BLaER1 treated with 17β-estradiol and CSF1 and Interleukin-3, amounts not matched to agents 10 nM and 100 nM (cell line): ENCODE results near the gene WIPI1.
"Not testable (repeated sequence)": the region's sequence is repeated elsewhere in the genome, so short reads cannot be mapped to it uniquely, and the experiment has no call there.

Experiments used
- H3K27ac ChIP-seq, 11 experiments: shearing (Covaris generic); formaldehyde crosslinking; 2 replicates each; pipeline ENCODE4 v1.8.1; 2022
- H3K27me3 ChIP-seq, 11 experiments: shearing (Covaris generic); formaldehyde crosslinking; 2 replicates each; pipeline ENCODE4 v1.8.1; 2022
- H3K36me3 ChIP-seq, 11 experiments: shearing (Covaris generic); formaldehyde crosslinking; 2 replicates each; pipeline ENCODE4 v1.8.1; 2022
- H3K4me1 ChIP-seq, 10 experiments: shearing (Covaris generic); formaldehyde crosslinking; 2 replicates each; pipeline ENCODE4 v1.8.1; 2022
- H3K4me2 ChIP-seq, 11 experiments: shearing (Covaris generic); formaldehyde crosslinking; 2 replicates each; pipeline ENCODE4 v1.8.1; 2022
- H3K4me3 ChIP-seq, 10 experiments: shearing (Covaris generic); formaldehyde crosslinking; 2 replicates each; pipeline ENCODE4 v1.8.1; 2022
- H3K9ac ChIP-seq, 11 experiments: shearing (Covaris generic); formaldehyde crosslinking; 2 replicates each; pipeline ENCODE4 v1.8.1; 2022
- H3K9me3 ChIP-seq, 11 experiments: shearing (Covaris generic); formaldehyde crosslinking; replicated peaks in 1 of 11; 2 replicates each; pipeline ENCODE4 v1.8.1; 2022
- H4K20me1 ChIP-seq, 11 experiments: shearing (Covaris generic); formaldehyde crosslinking; 2 replicates each; pipeline ENCODE4 v1.8.1; 2022
- Cebpa-rat ChIP-seq, 11 experiments: shearing (Covaris generic); IDR thresholded peaks; 2 replicates each; pipeline ENCODE4 v1.8.1; 2022

The WIPI1 gene

GRCh38 chr17:68423251-68423650 lies 34.0 kb downstream of the WIPI1 start:
- Histone ChIP-seq H3K36me3 (peaks cover 0 to 93% (median 14%) of the 10 kb centered on the region in 11 experiments; a peak in 13 of 22 replicates), H3K9me3 (no peaks in the 10 kb centered on the region; a peak in 1 of 22 replicates), H3K27ac (no peak overlapping the region), H3K9ac (no peak overlapping the region), H4K20me1 (peaks cover 0 to 7% (median 0%) of the 10 kb centered on the region in 11 experiments; a peak in 2 of 22 replicates), H3K4me1 (0 out of 20 replicates have a peak, but pooled peaks cover 0 to 4% (median 0%) of the 10 kb centered on the region in 10 experiments), H3K27me3 (no peaks in the 10 kb centered on the region), H3K4me2 (no peak overlapping the region), H3K4me3 (no peak overlapping the region)
- no peak for TF ChIP-seq Cebpa-rat (IDR thresholded peaks at IDR 0.05)

- Histone ChIP-seq H3K9me3 (peaks cover 0 to 4% (median 0%) of the 10 kb centered on the region in 11 experiments; a peak in 7 of 22 replicates), H3K27me3 (no peaks in the 10 kb centered on the region), H3K9ac (no peak overlapping the region), H3K4me2 (no peak overlapping the region), H3K27ac (no peak overlapping the region), H3K4me1 (0 out of 20 replicates have a peak, but pooled peaks cover 0 to 4% (median 0%) of the 10 kb centered on the region in 10 experiments), H3K4me3 (no peak overlapping the region), H4K20me1 (peaks cover 0 to 7% (median 0%) of the 10 kb centered on the region in 11 experiments; a peak in 2 of 22 replicates), H3K36me3 (peaks cover 0 to 93% (median 10%) of the 10 kb centered on the region in 11 experiments; a peak in 11 of 22 replicates)
- TF ChIP-seq Cebpa-rat (IDR thresholded peaks at IDR 0.05), result no peak
These were observed 34.5 kb downstream of the WIPI1 start for GRCh38 chr17:68422821-68423220.

- no peak for TF ChIP-seq Cebpa-rat (IDR thresholded peaks at IDR 0.05)
- Histone ChIP-seq H3K36me3 (peaks cover 0 to 88% (median 10%) of the 10 kb centered on the region in 11 experiments; a peak in 11 of 22 replicates), H4K20me1 (peaks cover 0 to 7% (median 0%) of the 10 kb centered on the region in 11 experiments; a peak in 2 of 22 replicates), H3K9me3 (peaks cover 6 to 17% (median 10%) of the 10 kb centered on the region in 11 experiments; a peak in 17 of 22 replicates), H3K4me3 (no peak overlapping the region), H3K4me2 (no peak overlapping the region), H3K27me3 (no peaks in the 10 kb centered on the region), H3K27ac (no peak overlapping the region), H3K4me1 (0 out of 20 replicates have a peak, but pooled peaks cover 0 to 4% (median 0%) of the 10 kb centered on the region in 10 experiments), H3K9ac (no peak overlapping the region)
These were observed 35.8 kb downstream of the WIPI1 start for GRCh38 chr17:68421486-68421885.

- Histone ChIP-seq H3K27me3 (no peaks in the 10 kb centered on the region), H3K9me3 (peaks cover 17 to 32% (median 21%) of the 10 kb centered on the region in 11 experiments; a peak in 21 of 22 replicates), H3K36me3 (peaks cover 0 to 73% (median 16%) of the 10 kb centered on the region in 11 experiments; a peak in 12 of 22 replicates), H4K20me1 (peaks cover 0 to 7% (median 0%) of the 10 kb centered on the region in 11 experiments; a peak in 2 of 22 replicates), H3K4me1 (0 out of 20 replicates have a peak, but pooled peaks cover 0 to 4% (median 0%) of the 10 kb centered on the region in 10 experiments), H3K9ac (no peak overlapping the region), H3K4me3 (no peak overlapping the region), H3K27ac (no peak overlapping the region), H3K4me2 (no peak overlapping the region)
- TF ChIP-seq Cebpa-rat (IDR thresholded peaks at IDR 0.05), result no peak
These were observed 37.2 kb downstream of the WIPI1 start for GRCh38 chr17:68420065-68420464.

GRCh38 chr17:68418876-68419275 lies 38.4 kb downstream of the WIPI1 start:
- TF ChIP-seq Cebpa-rat (IDR thresholded peaks at IDR 0.05), result no peak
- H3K9me3 ChIP-seq, result peaks cover 17 to 42% (median 22%) of the 10 kb centered on the region in 11 experiments; a peak in 21 of 22 replicates
- no peaks in the 10 kb centered on the region for H3K27me3 ChIP-seq
- peaks cover 0 to 7% (median 0%) of the 10 kb centered on the region in 11 experiments; a peak in 2 of 22 replicates for H4K20me1 ChIP-seq
- no peak overlapping the region for H3K9ac ChIP-seq
- H3K36me3 ChIP-seq, result peaks cover 0 to 62% (median 16%) of the 10 kb centered on the region in 11 experiments; a peak in 12 of 22 replicates
- H3K4me3 ChIP-seq, result no peak overlapping the region
- 0 out of 20 replicates have a peak, but pooled peaks cover 0 to 4% (median 0%) of the 10 kb centered on the region in 10 experiments for H3K4me1 ChIP-seq
- no peak overlapping the region for H3K27ac ChIP-seq
- H3K4me2 ChIP-seq, result no peak overlapping the region

- Histone ChIP-seq H3K9ac (no peak overlapping the region), H3K4me2 (no peak overlapping the region), H3K4me3 (no peak overlapping the region), H3K27me3 (no peaks in the 10 kb centered on the region), H4K20me1 (no peaks in the 10 kb centered on the region), H3K27ac (no peak overlapping the region), H3K36me3 (peaks cover 0 to 50% (median 16%) of the 10 kb centered on the region in 11 experiments; a peak in 12 of 22 replicates), H3K4me1 (no peaks in the 10 kb centered on the region), H3K9me3 (peaks cover 17 to 42% (median 22%) of the 10 kb centered on the region in 11 experiments; a peak in 21 of 22 replicates)
- TF ChIP-seq Cebpa-rat (IDR thresholded peaks at IDR 0.05), result no peak
These were observed 40.0 kb downstream of the WIPI1 start for GRCh38 chr17:68417317-68417716.

GRCh38 chr17:68414901-68415300 lies 42.4 kb downstream of the WIPI1 start:
- peaks cover 0 to 28% (median 5%) of the 10 kb centered on the region in 11 experiments; a peak in 12 of 22 replicates for H3K36me3 ChIP-seq
- not testable (repeated sequence) for H3K4me2 ChIP-seq, H3K27me3 ChIP-seq, H3K27ac ChIP-seq, H4K20me1 ChIP-seq, H3K4me1 ChIP-seq, H3K9ac ChIP-seq, H3K4me3 ChIP-seq
- peaks cover 17 to 42% (median 22%) of the 10 kb centered on the region in 11 experiments; a peak in 21 of 22 replicates for H3K9me3 ChIP-seq

- not testable (repeated sequence) for H3K4me1 ChIP-seq, H3K27me3 ChIP-seq, H4K20me1 ChIP-seq
- Histone ChIP-seq H3K9ac (peak overlapping the region in 9 of 11 experiments; percentile 27 to 62 (median 53); a peak in 11 of 22 replicates), H3K9me3 (peaks cover 17 to 42% (median 22%) of the 10 kb centered on the region in 11 experiments; a peak in 21 of 22 replicates), H3K4me3 (peak overlapping the region; percentile 40 to 63 (median 52)), H3K27ac (peak overlapping the region in 6 of 11 experiments; percentile 30 to 57 (median 44); a peak in 7 of 22 replicates), H3K36me3 (peaks cover 0 to 18% (median 3%) of the 10 kb centered on the region in 11 experiments; a peak in 3 of 22 replicates), H3K4me2 (peak overlapping the region; percentile 35 to 66 (median 56))
These were observed 43.4 kb downstream of the WIPI1 start for GRCh38 chr17:68413597-68414560.

- H3K27ac ChIP-seq, H3K27me3 ChIP-seq, H3K9ac ChIP-seq, H3K4me3 ChIP-seq, H4K20me1 ChIP-seq, H3K36me3 ChIP-seq, H3K4me1 ChIP-seq: not testable (repeated sequence)
- H3K9me3 ChIP-seq, result peaks cover 19 to 38% (median 29%) of the 10 kb centered on the region in 11 experiments; a peak in 18 of 22 replicates
- 0 out of 22 replicates have a peak overlapping the region, but pooled peaks of 1 of the 11 experiments have one; percentile 18 for H3K4me2 ChIP-seq
These were observed 49.6 kb downstream of the WIPI1 start for GRCh38 chr17:68407656-68408055.

GRCh38 chr17:68403837-68404236 lies 53.5 kb downstream of the WIPI1 start:
- not testable (repeated sequence) for H3K36me3 ChIP-seq, H3K27ac ChIP-seq, H3K9ac ChIP-seq, H3K4me3 ChIP-seq, H4K20me1 ChIP-seq, H3K27me3 ChIP-seq, H3K4me2 ChIP-seq
- H3K4me1 ChIP-seq, result peaks cover 22 to 32% (median 26%) of the 10 kb centered on the region in 10 experiments
- peaks cover 19 to 38% (median 29%) of the 10 kb centered on the region in 11 experiments; a peak in 18 of 22 replicates for H3K9me3 ChIP-seq
